22Rv1 (cell line): ENCODE measurements around the gene RXFP1.

ENCODE experiments used
- ZFX ChIP-seq: fragments of 450-650 bp; IDR thresholded peaks from 2 replicates; pipeline ENCODE4 v1.6.1; 2017; ENCODE audit warnings: antibody characterized with exemption, borderline replicate concordance
- TF ChIP-seq, protein P1 (sequence below): fragments of 450-650 bp; IDR thresholded peaks from 2 replicates; pipeline ENCODE4 v1.5.1; 2017; ENCODE audit warnings: mild to moderate bottlenecking

DNA sequence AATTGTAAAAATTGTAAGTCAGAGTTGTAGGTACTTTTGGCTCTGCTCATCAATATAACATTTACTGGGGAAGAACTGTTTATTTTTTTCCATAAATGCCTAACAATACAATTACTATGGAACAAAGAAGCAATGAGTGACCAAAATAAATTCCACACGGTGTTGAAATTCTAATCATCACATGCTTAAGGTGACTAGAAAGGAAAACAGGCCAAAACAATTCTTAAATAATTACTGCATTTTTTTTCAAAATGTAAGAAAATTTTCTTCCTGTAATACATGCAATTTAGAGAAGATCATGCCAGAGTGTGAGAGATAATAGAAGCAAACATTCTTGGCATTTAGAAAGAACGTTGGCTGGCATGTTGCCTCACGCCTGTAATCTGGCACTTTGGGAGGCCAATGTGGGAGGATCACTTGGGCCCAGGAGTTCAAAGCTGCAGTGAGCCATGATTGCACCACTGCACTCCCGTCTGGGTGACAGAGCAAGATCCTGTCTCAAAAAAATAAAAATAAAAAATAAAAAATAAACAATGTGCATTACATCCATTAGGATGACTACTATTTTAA lies 127.5 kb downstream of the RXFP1 start:
- TF ChIP-seq, protein P1, sequence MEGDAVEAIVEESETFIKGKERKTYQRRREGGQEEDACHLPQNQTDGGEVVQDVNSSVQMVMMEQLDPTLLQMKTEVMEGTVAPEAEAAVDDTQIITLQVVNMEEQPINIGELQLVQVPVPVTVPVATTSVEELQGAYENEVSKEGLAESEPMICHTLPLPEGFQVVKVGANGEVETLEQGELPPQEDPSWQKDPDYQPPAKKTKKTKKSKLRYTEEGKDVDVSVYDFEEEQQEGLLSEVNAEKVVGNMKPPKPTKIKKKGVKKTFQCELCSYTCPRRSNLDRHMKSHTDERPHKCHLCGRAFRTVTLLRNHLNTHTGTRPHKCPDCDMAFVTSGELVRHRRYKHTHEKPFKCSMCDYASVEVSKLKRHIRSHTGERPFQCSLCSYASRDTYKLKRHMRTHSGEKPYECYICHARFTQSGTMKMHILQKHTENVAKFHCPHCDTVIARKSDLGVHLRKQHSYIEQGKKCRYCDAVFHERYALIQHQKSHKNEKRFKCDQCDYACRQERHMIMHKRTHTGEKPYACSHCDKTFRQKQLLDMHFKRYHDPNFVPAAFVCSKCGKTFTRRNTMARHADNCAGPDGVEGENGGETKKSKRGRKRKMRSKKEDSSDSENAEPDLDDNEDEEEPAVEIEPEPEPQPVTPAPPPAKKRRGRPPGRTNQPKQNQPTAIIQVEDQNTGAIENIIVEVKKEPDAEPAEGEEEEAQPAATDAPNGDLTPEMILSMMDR, result no peak
- TF ChIP-seq ZFX, result no peak
